OCI-LY1 (cell line): ENCODE results near the gene OR10A4.

ENCODE experiments used
- H2AFZ ChIP-seq: fragments of 200-600 bp; sonication (generic), shearing (Covaris generic); 2 replicates; pipeline ENCODE4 v1.6.0; 2014; ENCODE audit warnings: antibody characterized with exemption, mild to moderate bottlenecking, low read length
- H3F3A ChIP-seq: fragments of 200-600 bp; sonication (generic), shearing (Covaris generic); 2 replicates; pipeline ENCODE4 v1.6.0; 2014; ENCODE audit warnings: mild to moderate bottlenecking, antibody characterized with exemption, low read length, moderate library complexity; ENCODE audit not compliant: insufficient read depth
- H3K27ac ChIP-seq: fragments of 200-600 bp; sonication (generic); 2 replicates; pipeline ENCODE4 v1.5.1; 2014; ENCODE audit warnings: low read length, mixed run types, mild to moderate bottlenecking, low read depth; ENCODE audit not compliant: poor library complexity, severe bottlenecking
- H3K27me3 ChIP-seq: fragments of 200-600 bp; sonication (generic); 2 replicates; pipeline ENCODE4 v1.6.0; 2014; ENCODE audit warnings: antibody characterized with exemption, mild to moderate bottlenecking, low read length, moderate library complexity; ENCODE audit not compliant: insufficient read depth
- H3K36me3 ChIP-seq: fragments of 200-600 bp; sonication (generic); 2 replicates; pipeline ENCODE4 v1.6.1; 2014; ENCODE audit warnings: mild to moderate bottlenecking, antibody characterized with exemption, low read length, moderate library complexity, mixed read lengths; ENCODE audit not compliant: insufficient read depth
- H3K4me1 ChIP-seq: fragments of 200-600 bp; sonication (generic); 2 replicates; pipeline ENCODE4 v1.5.1; 2014; ENCODE audit warnings: mild to moderate bottlenecking, low read length, moderate library complexity; ENCODE audit not compliant: insufficient read depth, severe bottlenecking
- H3K4me2 ChIP-seq: fragments of 200-600 bp; sonication (generic), shearing (Covaris generic); 2 replicates; pipeline ENCODE4 v1.6.1; 2014; ENCODE audit warnings: low read length
- H3K4me3 ChIP-seq: fragments of 200-600 bp; sonication (generic); 2 replicates; pipeline ENCODE4 v1.5.1; 2014; ENCODE audit warnings: low read length, low read depth, mild to moderate bottlenecking, mixed read lengths; ENCODE audit not compliant: poor library complexity, severe bottlenecking
- H3K79me2 ChIP-seq: fragments of 200-600 bp; shearing (Covaris generic); 2 replicates; pipeline ENCODE4 v1.6.1; 2016; ENCODE audit warnings: mixed run types, low read length, mixed read lengths; ENCODE audit not compliant: insufficient read depth
- H3K9ac ChIP-seq: fragments of 200-600 bp; sonication (generic), shearing (Covaris generic); 2 replicates; pipeline ENCODE4 v1.6.1; 2014; ENCODE audit warnings: mild to moderate bottlenecking, low read length, mixed read lengths
- H3K9me2 ChIP-seq: fragments of 200-600 bp; sonication (generic), shearing (Covaris generic); 2 replicates; pipeline ENCODE4 v1.6.1; 2014; ENCODE audit warnings: low read depth, mild to moderate bottlenecking, low read length, mixed read lengths
- H3K9me3 ChIP-seq: fragments of 200-600 bp; shearing (Covaris generic); 2 replicates; pipeline ENCODE4 v1.6.1; 2014; ENCODE audit warnings: low read length, mixed read lengths
- H4K20me1 ChIP-seq: fragments of 200-600 bp; sonication (generic), shearing (Covaris generic); 2 replicates; pipeline ENCODE4 v1.6.0; 2016; ENCODE audit warnings: mild to moderate bottlenecking, low read length; ENCODE audit not compliant: insufficient read depth
- EZH2 ChIP-seq: fragments of 200-600 bp; sonication (generic), shearing (Covaris generic); IDR thresholded peaks from 2 replicates; pipeline ENCODE4 v1.8.0; 2017; ENCODE audit warnings: borderline replicate concordance, mixed run types, mild to moderate bottlenecking, antibody characterized with exemption, low read length, moderate library complexity, mixed read lengths
- TF ChIP-seq, protein P1 (sequence below): fragments of 200-600 bp; sonication (generic), shearing (Covaris generic); IDR thresholded peaks from 2 replicates; pipeline ENCODE4 v1.5.1; 2017; ENCODE audit warnings: mild to moderate bottlenecking, antibody characterized with exemption, low read length, moderate library complexity, mixed read lengths

OR10A4 gene

DNA sequence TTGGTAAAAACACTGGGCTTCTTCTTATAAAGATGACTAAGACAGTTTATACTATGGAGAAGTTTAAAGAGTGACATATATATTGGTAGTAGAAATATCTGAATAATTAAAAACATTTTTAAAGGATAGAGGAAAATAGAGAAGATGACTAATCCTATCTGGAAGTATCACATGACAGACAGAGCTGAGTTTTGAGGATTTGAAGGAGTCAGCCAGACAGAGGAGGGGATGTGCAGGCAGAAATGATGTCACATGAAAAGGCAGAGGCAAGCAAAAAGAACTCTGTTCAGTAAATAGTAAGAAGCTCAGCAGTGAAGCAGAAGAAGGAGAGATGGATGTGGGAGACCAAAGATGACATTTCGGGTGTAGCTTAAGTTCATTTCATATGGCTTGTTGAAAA is 12.0 kb upstream of the OR10A4 start:
- Histone ChIP-seq H3K27me3 (no peaks in the 10 kb centered on the region), H3K9me2 (no peaks in the 10 kb centered on the region), H3K79me2 (no peaks in the 10 kb centered on the region), H3K4me1 (no peaks in the 10 kb centered on the region), H3K36me3 (no peaks in the 10 kb centered on the region), H3K4me2 (no peak overlapping the region), H3K4me3 (no peak overlapping the region), H2AFZ (no peak overlapping the region), H3F3A (no peaks in the 10 kb centered on the region), H3K27ac (no peak overlapping the region), H3K9ac (no peak overlapping the region), H4K20me1 (no peaks in the 10 kb centered on the region), H3K9me3 (no peaks in the 10 kb centered on the region)
- TF ChIP-seq, protein P1, sequence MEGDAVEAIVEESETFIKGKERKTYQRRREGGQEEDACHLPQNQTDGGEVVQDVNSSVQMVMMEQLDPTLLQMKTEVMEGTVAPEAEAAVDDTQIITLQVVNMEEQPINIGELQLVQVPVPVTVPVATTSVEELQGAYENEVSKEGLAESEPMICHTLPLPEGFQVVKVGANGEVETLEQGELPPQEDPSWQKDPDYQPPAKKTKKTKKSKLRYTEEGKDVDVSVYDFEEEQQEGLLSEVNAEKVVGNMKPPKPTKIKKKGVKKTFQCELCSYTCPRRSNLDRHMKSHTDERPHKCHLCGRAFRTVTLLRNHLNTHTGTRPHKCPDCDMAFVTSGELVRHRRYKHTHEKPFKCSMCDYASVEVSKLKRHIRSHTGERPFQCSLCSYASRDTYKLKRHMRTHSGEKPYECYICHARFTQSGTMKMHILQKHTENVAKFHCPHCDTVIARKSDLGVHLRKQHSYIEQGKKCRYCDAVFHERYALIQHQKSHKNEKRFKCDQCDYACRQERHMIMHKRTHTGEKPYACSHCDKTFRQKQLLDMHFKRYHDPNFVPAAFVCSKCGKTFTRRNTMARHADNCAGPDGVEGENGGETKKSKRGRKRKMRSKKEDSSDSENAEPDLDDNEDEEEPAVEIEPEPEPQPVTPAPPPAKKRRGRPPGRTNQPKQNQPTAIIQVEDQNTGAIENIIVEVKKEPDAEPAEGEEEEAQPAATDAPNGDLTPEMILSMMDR: no peak
- no peak for TF ChIP-seq EZH2

DNA sequence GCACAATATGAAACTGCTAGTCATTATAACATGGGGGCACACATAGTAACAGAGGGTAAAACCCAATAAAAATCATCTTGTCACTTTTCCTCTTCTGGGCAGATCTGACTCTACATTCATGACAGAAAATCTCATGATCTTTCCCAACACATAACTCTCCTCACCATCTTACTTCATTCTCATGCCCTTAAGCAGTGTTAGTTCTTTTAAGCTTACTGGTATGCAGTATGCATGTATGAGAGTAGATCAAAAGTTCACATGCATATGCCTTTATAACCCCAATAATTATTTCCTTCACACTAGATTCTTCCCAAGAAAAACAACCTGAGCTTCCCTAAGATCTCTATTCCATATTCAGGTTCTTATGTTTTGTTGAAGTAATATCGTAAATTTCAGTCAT is 5.1 kb upstream of the OR10A4 start:
- no peak for TF ChIP-seq EZH2
- TF ChIP-seq, protein P1: no peak
- no peaks in the 10 kb centered on the region for H3K9me3 ChIP-seq
- no peaks in the 10 kb centered on the region for H3K36me3 ChIP-seq

DNA sequence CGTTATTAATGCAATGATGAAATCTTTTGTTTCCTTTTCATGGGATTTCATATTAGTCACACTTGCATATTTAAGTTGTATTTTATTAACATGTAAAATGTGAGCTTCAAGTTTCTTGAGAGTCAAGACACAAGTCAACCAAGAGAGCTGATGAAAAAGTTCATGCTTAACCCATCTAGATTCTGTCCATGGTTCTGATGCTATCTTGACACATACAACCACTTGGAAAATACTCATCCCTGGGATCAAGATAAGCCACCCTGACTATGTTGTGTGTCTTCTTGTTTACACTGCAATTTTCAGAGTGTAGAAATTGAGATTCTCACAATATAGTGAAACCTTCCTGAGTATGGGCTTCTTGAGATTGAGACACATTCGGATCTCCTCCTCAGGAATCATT is 664 bp upstream of the OR10A4 start:
- no peak for TF ChIP-seq EZH2
- TF ChIP-seq, protein P1: no peak
- Histone ChIP-seq H3K79me2 (no peaks in the 10 kb centered on the region), H3K4me3 (no peak overlapping the region), H3K9me3 (no peaks in the 10 kb centered on the region), H3K9ac (no peak overlapping the region), H4K20me1 (no peaks in the 10 kb centered on the region), H3K4me2 (no peak overlapping the region), H3F3A (no peaks in the 10 kb centered on the region), H3K27me3 (no peaks in the 10 kb centered on the region), H3K4me1 (no peaks in the 10 kb centered on the region), H2AFZ (no peak overlapping the region), H3K36me3 (no peaks in the 10 kb centered on the region), H3K27ac (no peak overlapping the region), H3K9me2 (no peaks in the 10 kb centered on the region)

More for the DNA sequence above, 5.1 kb upstream of the OR10A4 start:
- H3K79me2 ChIP-seq: no peaks in the 10 kb centered on the region
- H2AFZ ChIP-seq: no peak overlapping the region
- no peaks in the 10 kb centered on the region for H3F3A ChIP-seq
- H3K9me2 ChIP-seq: no peaks in the 10 kb centered on the region
- no peaks in the 10 kb centered on the region for H3K27me3 ChIP-seq
- no peak overlapping the region for H3K27ac ChIP-seq
- H3K4me3 ChIP-seq: no peak overlapping the region
- no peaks in the 10 kb centered on the region for H4K20me1 ChIP-seq
- no peak overlapping the region for H3K4me2 ChIP-seq
- H3K9ac ChIP-seq: no peak overlapping the region
- H3K4me1 ChIP-seq: no peaks in the 10 kb centered on the region
